Peyer's patch (tissue), 4 donors: ENCODE data around the gene SKIDA1.

Source experiments
- POLR2A ChIP-seq, 2 donors: fragments of 450-650 bp; IDR thresholded peaks; one replicate each; pipeline ENCODE4 v1.5.1; 2017; ENCODE audit warnings: antibody characterized with exemption in 2 of 2, mild to moderate bottlenecking in 2 of 2, moderate library complexity in 2 of 2
- TF ChIP-seq, protein P1 (sequence below), 6 experiments: fragments of 450-650 bp in 4 of 6; fragments of 200-600 bp in 2 of 6; sonication (generic) in 1 of 6; IDR thresholded peaks; one replicate each; pipeline ENCODE4 v1.5.1; 2017 to 2019; ENCODE audit warnings: antibody characterized with exemption in 6 of 6, mild to moderate bottlenecking in 3 of 6, moderate library complexity in 1 of 6

DNA sequence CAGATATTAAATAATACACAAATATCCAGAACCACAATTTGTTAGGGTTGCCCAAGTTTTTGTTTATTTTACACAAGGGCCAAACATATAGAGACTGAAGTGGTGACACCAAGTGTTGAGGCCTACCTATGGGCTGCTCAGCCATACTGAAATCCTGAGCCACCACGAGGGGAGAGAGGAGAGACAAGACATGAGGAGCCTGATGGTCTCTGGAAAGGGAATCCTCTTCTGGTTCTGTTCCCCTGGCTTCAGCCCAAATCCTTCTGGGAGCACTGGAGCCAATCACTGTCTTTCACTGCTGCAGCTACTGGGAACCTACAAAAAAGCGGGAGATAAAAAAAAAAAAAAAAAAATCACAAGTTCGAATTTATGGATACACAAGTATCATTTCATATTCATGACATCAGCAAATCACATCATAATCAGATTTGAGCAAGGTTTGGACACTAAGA lies 1.9 kb downstream of the SKIDA1 start:
- TF ChIP-seq, protein P1, sequence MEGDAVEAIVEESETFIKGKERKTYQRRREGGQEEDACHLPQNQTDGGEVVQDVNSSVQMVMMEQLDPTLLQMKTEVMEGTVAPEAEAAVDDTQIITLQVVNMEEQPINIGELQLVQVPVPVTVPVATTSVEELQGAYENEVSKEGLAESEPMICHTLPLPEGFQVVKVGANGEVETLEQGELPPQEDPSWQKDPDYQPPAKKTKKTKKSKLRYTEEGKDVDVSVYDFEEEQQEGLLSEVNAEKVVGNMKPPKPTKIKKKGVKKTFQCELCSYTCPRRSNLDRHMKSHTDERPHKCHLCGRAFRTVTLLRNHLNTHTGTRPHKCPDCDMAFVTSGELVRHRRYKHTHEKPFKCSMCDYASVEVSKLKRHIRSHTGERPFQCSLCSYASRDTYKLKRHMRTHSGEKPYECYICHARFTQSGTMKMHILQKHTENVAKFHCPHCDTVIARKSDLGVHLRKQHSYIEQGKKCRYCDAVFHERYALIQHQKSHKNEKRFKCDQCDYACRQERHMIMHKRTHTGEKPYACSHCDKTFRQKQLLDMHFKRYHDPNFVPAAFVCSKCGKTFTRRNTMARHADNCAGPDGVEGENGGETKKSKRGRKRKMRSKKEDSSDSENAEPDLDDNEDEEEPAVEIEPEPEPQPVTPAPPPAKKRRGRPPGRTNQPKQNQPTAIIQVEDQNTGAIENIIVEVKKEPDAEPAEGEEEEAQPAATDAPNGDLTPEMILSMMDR (IDR thresholded peaks at IDR 0.05) = no peak
- no peak for TF ChIP-seq POLR2A (IDR thresholded peaks at IDR 0.05)
